GM10266 (cell line): ENCODE measurements around the gene OVOL2.

Source experiments
- DNase-seq: peaks from one replicate; pipeline ENCODE4 v3.0.0; 2012; ENCODE audit errors: extremely low spot score
- CTCF ChIP-seq: IDR thresholded peaks from 2 replicates; pipeline ENCODE4 v1.5.1; 2012; ENCODE audit warnings: mild to moderate bottlenecking, low read depth; ENCODE audit not compliant: control insufficient read depth, insufficient read depth; ENCODE audit errors: missing control alignments

The OVOL2 gene

GRCh38 chr20:17995967-17996819 lies 61.5 kb downstream of the OVOL2 start:
- peak; percentile 93 for TF ChIP-seq CTCF

GRCh38 chr20:17993546-17993945 lies 64.2 kb downstream of the OVOL2 start:
- no peak for DNase-seq
- no peak for TF ChIP-seq CTCF

More at GRCh38 chr20:17995967-17996819, 61.5 kb downstream of the OVOL2 start:
- peak; percentile 59 for DNase-seq

DNA sequence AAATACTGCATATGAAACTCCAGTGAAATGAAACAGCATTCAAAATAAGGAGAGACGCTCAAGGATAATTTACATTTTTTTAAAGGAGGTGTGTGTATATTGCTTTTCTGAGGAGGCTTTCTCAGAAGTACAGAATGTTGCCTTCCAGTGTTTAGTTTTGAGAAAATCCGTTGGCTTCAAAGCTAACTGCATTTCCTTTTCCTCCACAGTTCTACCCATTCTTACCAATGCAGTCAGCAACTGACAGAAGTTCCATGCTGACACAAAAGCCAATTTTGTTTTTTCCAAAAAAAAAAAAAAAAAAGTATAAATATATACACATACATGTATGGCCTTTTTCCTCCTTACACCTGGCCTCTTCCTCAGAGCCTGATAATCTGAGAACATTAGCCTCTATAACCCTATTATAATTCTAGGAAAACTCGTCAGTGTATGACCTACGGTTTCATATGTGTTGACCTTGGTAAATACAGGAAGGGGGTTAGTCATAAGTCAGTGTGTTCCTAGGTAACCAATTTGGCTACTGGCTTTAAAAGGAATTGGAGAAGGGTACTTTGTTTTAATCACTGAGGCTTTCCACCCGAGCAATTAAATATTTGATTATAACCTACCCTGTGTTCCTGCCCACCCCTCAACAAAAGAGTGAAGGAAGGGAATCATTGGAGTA lies 64.7 kb downstream of the OVOL2 start:
- no peak for DNase-seq
- no peak for TF ChIP-seq CTCF

- no peak for DNase-seq
- no peak for TF ChIP-seq CTCF
Observed at GRCh38 chr20:17992224-17992637, 65.5 kb downstream of the OVOL2 start.

DNA sequence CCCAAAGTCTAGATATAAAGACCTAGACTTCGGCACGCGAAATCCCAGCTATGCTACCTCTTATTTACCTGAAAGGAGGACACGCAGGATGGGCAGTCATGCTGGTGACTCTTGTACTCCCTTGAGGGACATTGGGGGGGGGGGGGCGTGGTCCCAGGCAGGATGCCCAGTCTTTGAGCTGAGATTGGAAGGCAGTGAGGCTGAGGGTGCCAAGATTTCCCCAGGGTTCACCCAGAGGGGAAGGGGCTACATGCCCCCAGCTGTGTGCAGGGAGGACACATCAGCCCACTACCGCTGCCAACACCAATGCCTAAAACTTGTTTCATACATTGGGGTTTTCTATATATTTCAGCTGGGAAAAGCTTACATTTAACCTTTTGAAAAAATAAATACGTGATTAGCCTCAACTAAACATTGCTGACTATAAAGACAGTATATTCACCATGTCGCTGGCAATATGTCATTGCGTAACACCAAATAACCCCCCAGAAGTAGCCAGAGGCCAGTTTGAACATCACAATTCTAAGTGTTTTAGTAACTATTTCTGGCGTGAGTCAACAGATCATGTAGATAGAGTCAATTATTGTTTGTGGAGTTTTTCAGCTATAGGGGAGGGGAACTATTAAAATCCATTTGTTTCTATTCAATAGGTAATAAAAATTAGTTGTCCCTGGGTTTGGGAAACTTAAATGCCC lies 67.3 kb downstream of the OVOL2 start:
- TF ChIP-seq CTCF, result no peak
- no peak for DNase-seq

- TF ChIP-seq CTCF, result no peak
- DNase-seq, result no peak
Observed at GRCh38 chr20:17987988-17988387, 69.7 kb downstream of the OVOL2 start.

DNA sequence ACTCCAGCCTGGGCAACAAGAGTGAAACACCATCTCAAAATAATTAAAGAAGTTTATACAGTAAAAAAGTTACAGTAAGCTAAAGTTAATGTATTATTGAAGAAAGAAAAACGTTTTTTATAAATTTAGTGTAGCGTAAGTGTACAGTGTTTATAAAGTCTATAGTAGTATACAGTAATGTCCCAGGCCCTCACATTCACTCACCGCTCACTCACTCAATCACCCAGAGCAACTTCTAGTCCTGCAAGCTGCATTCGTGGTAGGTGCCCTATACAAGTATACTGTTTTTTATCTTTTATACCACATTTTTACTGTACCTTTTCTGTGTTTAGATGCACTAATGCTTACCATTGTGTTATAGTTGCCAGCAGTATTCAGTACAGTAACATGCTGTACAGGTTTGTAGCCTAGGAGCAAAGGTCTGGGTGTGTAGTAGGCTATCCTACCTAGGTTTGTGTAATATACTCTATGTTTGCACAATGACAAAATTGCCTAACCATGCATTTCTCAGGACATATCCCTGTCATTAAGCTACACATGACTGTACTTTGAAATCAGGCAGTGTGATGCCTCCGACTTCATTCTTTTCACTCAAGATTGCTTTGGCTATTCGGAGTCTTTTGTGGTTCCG lies 72.2 kb downstream of the OVOL2 start:
- DNase-seq, result no peak
- TF ChIP-seq CTCF, result no peak
